HCT116 (cell line): ENCODE measurements around the gene C12orf75. TPM values are rescaled to one million over a fixed set of nuclear protein-coding genes. Genes with fewer than 3 reads are reported as not detected.

ENCODE experiments used
- ATAC-seq: fragments of 200-7000 bp; cut with Tn5 transposase; 2 replicates; pipeline ENCODE4 v1.9.1; 2020; ENCODE audit warnings: mild to moderate bottlenecking, moderate library complexity
- BruUV-seq: library from RNA; stranded (reverse); fragments of 400-500 nt; replicated peaks from 2 replicates; lab custom pipeline; 2021; lab: Mats Ljungman, UMichigan
- CTCF ChIA-PET: fragments of 300-600 bp; sonication (Branson Sonifier 250); formaldehyde crosslinking; loops from one replicate; lab custom pipeline; 2021; ENCODE audit warnings: antibody characterized with exemption; lab: Charles Lee
- POLR2A ChIA-PET: fragments of 300-600, 350-600 bp; sonication (Branson Sonifier 250); formaldehyde crosslinking; loops from one replicate; lab custom pipeline; 2021; ENCODE audit warnings: antibody characterized with exemption; lab: Charles Lee
- RAD21 ChIA-PET, 2 experiments: fragments of 300-600 bp; sonication (Branson Sonifier 250); formaldehyde crosslinking; loops; one replicate each; lab custom pipeline; 2023; ENCODE audit warnings: low total read pairs in 2 of 2; ENCODE audit not compliant: uncharacterized antibody in 2 of 2, unreplicated experiment in 2 of 2, low non-redundant PET in 1 of 2; lab: Charles Lee
- DNase-seq: peaks from one replicate; pipeline ENCODE4 v3.0.0-alpha.2; 2010; ENCODE audit warnings: low read depth, low spot score
- H2AFZ ChIP-seq: fragments of 200-600 bp; shearing (Covaris generic), sonication (generic); 2 replicates; pipeline ENCODE4 v1.6.1; 2017; ENCODE audit warnings: low read depth, mixed run types, mixed read lengths, antibody characterized with exemption, low read length; ENCODE audit not compliant: poor library complexity, severe bottlenecking
- H3K27ac ChIP-seq: 2 replicates; pipeline ENCODE4 v1.5.1; 2012; ENCODE audit warnings: low read depth, low read length
- H3K27me3 ChIP-seq: fragments of 200-600 bp; sonication (generic); 2 replicates; pipeline ENCODE4 v1.6.1; 2016; ENCODE audit warnings: mixed run types, low read length, mixed read lengths; ENCODE audit not compliant: insufficient read depth
- H3K36me3 ChIP-seq, 2 experiments: fragments of 200-500 bp in 1 of 2; fragments of 200-600 bp in 1 of 2; sonication (Bioruptor generic) in 1 of 2; sonication (generic) in 1 of 2; 2 replicates each; pipeline versions ENCODE4 v1.5.1 to v1.6.1; 2014 to 2016; ENCODE audit warnings: low read length in 2 of 2, inconsistent platforms in 1 of 2, mixed read lengths in 1 of 2, mixed run types in 1 of 2; ENCODE audit not compliant: insufficient read depth in 2 of 2, control insufficient read depth in 1 of 2
- H3K4me1 ChIP-seq, 2 experiments: fragments of 200-600 bp in 1 of 2; sonication (generic) in 1 of 2; 2 replicates each; pipeline versions ENCODE4 v1.5.1 to v1.6.1; 2012 to 2017; ENCODE audit warnings: low read length in 2 of 2, inconsistent platforms in 1 of 2, mild to moderate bottlenecking in 1 of 2, mixed read lengths in 1 of 2, mixed run types in 1 of 2, moderate library complexity in 1 of 2; ENCODE audit not compliant: insufficient read depth in 2 of 2, control insufficient read depth in 1 of 2
- H3K4me2 ChIP-seq: fragments of 200-600 bp; sonication (generic); 2 replicates; pipeline ENCODE4 v1.6.1; 2017; ENCODE audit warnings: mixed run types, low read length, mixed read lengths
- H3K4me3 ChIP-seq, 2 experiments: fragments of 200-600 bp in 1 of 2; sonication (generic) in 1 of 2; replicated peaks in 1 of 2; 2 replicates each; pipeline ENCODE4 v1.5.1; 2011 to 2016; ENCODE audit warnings: low read length in 2 of 2, control low read depth in 1 of 2, low read depth in 1 of 2, mild to moderate bottlenecking in 1 of 2, mixed read lengths in 1 of 2, mixed run types in 1 of 2
- H3K79me2 ChIP-seq: fragments of 200-600 bp; sonication (generic); 2 replicates; pipeline ENCODE4 v1.6.1; 2017; ENCODE audit warnings: mild to moderate bottlenecking, mixed run types, low read length, moderate library complexity, mixed read lengths; ENCODE audit not compliant: insufficient read depth
- H3K9ac ChIP-seq: fragments of 200-600 bp; sonication (generic); 2 replicates; pipeline ENCODE4 v1.6.1; 2016; ENCODE audit warnings: low read length, mixed read lengths
- H3K9me2 ChIP-seq: fragments of 200-600 bp; sonication (generic), shearing (Covaris generic); 2 replicates; pipeline ENCODE4 v1.6.1; 2017; ENCODE audit warnings: mixed run types, mild to moderate bottlenecking, moderate library complexity; ENCODE audit not compliant: insufficient read depth
- H3K9me3 ChIP-seq, 2 experiments: fragments of 200-500 bp in 1 of 2; fragments of 200-600 bp in 1 of 2; sonication (Bioruptor generic) in 1 of 2; sonication (generic) in 1 of 2; 2 replicates each; pipeline ENCODE4 v1.6.1; 2014 to 2017; ENCODE audit warnings: low read length in 2 of 2, mixed read lengths in 2 of 2, inconsistent platforms in 1 of 2, low read depth in 1 of 2, mild to moderate bottlenecking in 1 of 2, mixed run types in 1 of 2, moderate library complexity in 1 of 2; ENCODE audit not compliant: control insufficient read depth in 1 of 2, insufficient read depth in 1 of 2
- H4K20me1 ChIP-seq: fragments of 200-600 bp; sonication (generic), shearing (Covaris generic); 2 replicates; pipeline ENCODE4 v1.6.1; 2017; ENCODE audit warnings: mixed run types, mild to moderate bottlenecking, moderate library complexity; ENCODE audit not compliant: insufficient read depth
- ATF3 ChIP-seq: IDR thresholded peaks from 2 replicates; pipeline ENCODE4 v1.6.1; 2012
- CEBPB ChIP-seq: IDR thresholded peaks from 2 replicates; pipeline ENCODE4 v1.6.1; 2012; ENCODE audit warnings: low read depth
- CTCF ChIP-seq, 3 experiments: fragments of 200-600 bp in 1 of 3; sonication (generic) in 1 of 3; IDR thresholded peaks in 2 of 3; conservative IDR thresholded peaks in 1 of 3; 2 replicates each; pipeline ENCODE4 v1.5.1; 2012 to 2017; ENCODE audit warnings: low read depth in 2 of 3, low read length in 2 of 3, antibody characterized with exemption in 1 of 3, borderline replicate concordance in 1 of 3, control low read depth in 1 of 3, mild to moderate bottlenecking in 1 of 3, mixed read lengths in 1 of 3, mixed run types in 1 of 3, moderate library complexity in 1 of 3; ENCODE audit not compliant: insufficient read depth in 1 of 3
- ELF1 ChIP-seq: IDR thresholded peaks from 2 replicates; pipeline ENCODE4 v1.6.1; 2012; ENCODE audit warnings: low read depth, borderline replicate concordance
- EZH2phosphoT487 ChIP-seq: fragments of 200-600 bp; IDR thresholded peaks from 2 replicates; pipeline ENCODE4 v1.6.1; 2018; ENCODE audit warnings: antibody characterized with exemption, borderline replicate concordance
- FOSL1 ChIP-seq: IDR thresholded peaks from 2 replicates; pipeline ENCODE4 v1.6.1; 2012; ENCODE audit warnings: low read depth
- JUND ChIP-seq: IDR thresholded peaks from 2 replicates; pipeline ENCODE4 v1.6.1; 2012
- POLR2A ChIP-seq: IDR thresholded peaks from 2 replicates; pipeline ENCODE4 v1.7.0; 2011; ENCODE audit warnings: borderline replicate concordance; ENCODE audit not compliant: insufficient read depth, insufficient read length; ENCODE audit errors: extremely low read depth
- POLR2AphosphoS5 ChIP-seq: IDR thresholded peaks from 2 replicates; pipeline ENCODE4 v1.6.1; 2011; ENCODE audit warnings: mild to moderate bottlenecking, low read depth, low read length, moderate library complexity
- SP1 ChIP-seq: IDR thresholded peaks from 2 replicates; pipeline ENCODE4 v1.6.1; 2012; ENCODE audit warnings: low read depth
- SRF ChIP-seq: IDR thresholded peaks from 2 replicates; pipeline ENCODE4 v1.6.1; 2012; ENCODE audit warnings: low read depth
- TCF7L2 ChIP-seq: IDR thresholded peaks from 2 replicates; pipeline ENCODE4 v1.7.0; 2011; ENCODE audit warnings: borderline replicate concordance, inconsistent platforms; ENCODE audit not compliant: insufficient read depth, insufficient read length; ENCODE audit errors: extremely low read depth
- YY1 ChIP-seq: IDR thresholded peaks from 2 replicates; pipeline ENCODE4 v1.6.1; 2011; ENCODE audit warnings: low read length, low read depth, moderate library complexity, mild to moderate bottlenecking; ENCODE audit not compliant: insufficient replicate concordance; ENCODE audit errors: extremely low read depth
- ZBTB33 ChIP-seq: IDR thresholded peaks from 2 replicates; pipeline ENCODE4 v1.6.1; 2011; ENCODE audit warnings: mild to moderate bottlenecking, low read length, moderate library complexity; ENCODE audit not compliant: insufficient replicate concordance; ENCODE audit errors: extremely low read depth
- ZFX ChIP-seq: fragments of 450-650 bp; IDR thresholded peaks from 2 replicates; pipeline ENCODE4 v1.6.1; 2017
- ZNF274 ChIP-seq: fragments of 200-500 bp; sonication (Bioruptor generic); IDR thresholded peaks from 2 replicates; pipeline ENCODE4 v1.6.1; 2014; ENCODE audit warnings: mild to moderate bottlenecking, low read depth, low read length, inconsistent platforms
- intact Hi-C: fragments of 100-400 bp; cut with micrococcal nuclease; formaldehyde crosslinking; loops from 2 replicates; pipeline ENCODE4 v1.10.0; 2022
- total RNA-seq: library from RNA; stranded (reverse); gene quantifications from one replicate; pipeline ENCODE4 v1.2.1, GENCODE V29; 2021; ENCODE audit not compliant: unreplicated experiment

C12orf75 gene
- total RNA-seq, 1 experiment from 2014 or later: 81.0 TPM

- no peak for ATAC-seq
Measured at GRCh38 chr12:105342464-105342863, 12.0 kb downstream of the C12orf75 start.

GRCh38 chr12:105343836-105344235, 13.3 kb downstream of the C12orf75 start:
- CTCF ChIA-PET: no interaction called here

More at GRCh38 chr12:105342464-105342863, 12.0 kb downstream of the C12orf75 start:
- H3K27me3 ChIP-seq: no peaks in the 10 kb centered on the region
- no peaks in the 10 kb centered on the region; the same call in 1 of the 2 replicates for H3K9me2 ChIP-seq
- no peaks in the 10 kb centered on the region for H4K20me1 ChIP-seq
- H3K4me3 ChIP-seq: no peak overlapping the region
- DNase-seq: no peak
- no peaks in the 10 kb centered on the region for H3K4me1 ChIP-seq
- TF ChIP-seq JUND (no peak), FOSL1 (no peak), CEBPB (no peak)
- H3K79me2 ChIP-seq: peaks cover 12% of the 10 kb centered on the region; the same call in 1 of the 2 replicates
- ChIA-PET CTCF (no interaction called here), RAD21 (no interaction called here), POLR2A (no interaction called here)
- no peak overlapping the region for H3K27ac ChIP-seq
- H3K9ac ChIP-seq: no peak overlapping the region
- intact Hi-C loops: no loop called here
- peaks cover 4 to 5% of the 10 kb centered on the region in 2 experiments; a peak in 1 of 4 replicates for H3K9me3 ChIP-seq
- H2AFZ ChIP-seq: no peak overlapping the region
- no peaks in the 10 kb centered on the region for H3K36me3 ChIP-seq
- no TSS peak for BruUV-seq
- H3K4me2 ChIP-seq: no peak overlapping the region

More at GRCh38 chr12:105343836-105344235, 13.3 kb downstream of the C12orf75 start:
- POLR2A ChIA-PET: no interaction called here
- ATAC-seq (no peak), DNase-seq (no peak)
- H3K27me3 ChIP-seq: no peaks in the 10 kb centered on the region
- H3K9me3 ChIP-seq: peaks cover 4 to 5% of the 10 kb centered on the region in 2 experiments; a peak in 1 of 4 replicates
- H3K36me3 ChIP-seq: no peaks in the 10 kb centered on the region
- intact Hi-C loops: no loop called here
- RAD21 ChIA-PET: no interaction called here
- H2AFZ ChIP-seq: no peak overlapping the region
- TF ChIP-seq JUND: no peak
- no peak for TF ChIP-seq EZH2phosphoT487
- no peak for TF ChIP-seq ELF1
- TF ChIP-seq ZNF274: no peak
- TF ChIP-seq SP1: no peak
- TF ChIP-seq ATF3: no peak
- no peak for TF ChIP-seq ZBTB33
- no peak for TF ChIP-seq TCF7L2
- no peak for TF ChIP-seq CTCF (IDR thresholded peaks at IDR 0.05 in 2 of 3, conservative IDR thresholded peaks at IDR 0.05 in 1 of 3; ENCODE audit: borderline replicate concordance in 1 of 3, insufficient read depth in 1 of 3, low read depth in 2 of 3, low read length in 2 of 3)
- no peak for TF ChIP-seq POLR2A
- TF ChIP-seq YY1: no peak
- no peak for TF ChIP-seq ZFX
- no peak for TF ChIP-seq SRF
- no peak for TF ChIP-seq POLR2AphosphoS5
- no peak for TF ChIP-seq CEBPB
- no peaks in the 10 kb centered on the region for H4K20me1 ChIP-seq
- no peak overlapping the region for H3K27ac ChIP-seq
- BruUV-seq: no TSS peak
- no peak overlapping the region for H3K4me2 ChIP-seq
- H3K9me2 ChIP-seq: no peaks in the 10 kb centered on the region
- no peaks in the 10 kb centered on the region for H3K4me1 ChIP-seq
- no peak overlapping the region for H3K4me3 ChIP-seq
- H3K79me2 ChIP-seq: peaks cover 7% of the 10 kb centered on the region; the same call in 1 of the 2 replicates
- no peak overlapping the region for H3K9ac ChIP-seq
